ENCODE results near the gene DTNA. TPM values are rescaled to one million over a fixed set of nuclear protein-coding genes. Genes with fewer than 3 reads are reported as not detected.
"Not testable (repeated sequence)": the region's sequence is repeated elsewhere in the genome, so short reads cannot be mapped to it uniquely, and the experiment has no call there.

DTNA gene
- total RNA-seq, 1 experiment from 2014 or later, result not detected

DNA sequence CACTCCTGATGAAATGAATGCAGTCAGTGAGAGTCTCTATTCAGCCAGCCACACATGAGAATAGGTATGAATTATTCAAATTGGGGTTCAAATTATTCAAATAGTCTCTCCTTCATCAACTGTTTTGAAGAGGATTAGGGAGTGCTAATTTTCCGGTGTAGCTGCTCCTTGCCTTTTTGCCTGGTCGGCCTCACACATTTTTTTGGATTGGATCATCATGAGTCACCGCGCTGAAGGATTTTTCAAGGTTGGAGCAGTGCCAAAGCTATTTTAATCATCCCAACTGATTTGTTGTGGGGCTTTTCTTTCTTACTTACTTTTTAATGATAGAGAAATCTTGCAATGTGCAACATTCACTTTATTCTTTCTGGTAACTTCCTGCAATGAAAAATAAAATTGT, 2.4 kb upstream of the DTNA start:
- CTCF ChIA-PET, result interaction anchor here (0.5 to 4.7 kb wide), 5 partner anchors 12 to 1993 kb away, joined by 3 to 62 read pairs (median 3); no protein-coding TSS in a partner anchor
- BruUV-seq (replicated peaks), result no TSS peak
- POLR2A ChIA-PET, result interaction anchor here (0.6 to 4.3 kb wide), 4 partner anchors 21 to 76 kb away, joined by 3 to 32 read pairs (median 4); no protein-coding TSS in a partner anchor
- no peaks in the 10 kb centered on the region for H3K27me3 Mint-ChIP-seq (ENCODE audit: insufficient read depth, unreplicated experiment)
- peak; percentile 95 for DNase-seq (ENCODE audit: unreplicated experiment)
- peaks cover 19% of the 10 kb centered on the region for H3K4me1 Mint-ChIP-seq (ENCODE audit: insufficient read depth, unreplicated experiment)
- TF ChIP-seq, protein P1, sequence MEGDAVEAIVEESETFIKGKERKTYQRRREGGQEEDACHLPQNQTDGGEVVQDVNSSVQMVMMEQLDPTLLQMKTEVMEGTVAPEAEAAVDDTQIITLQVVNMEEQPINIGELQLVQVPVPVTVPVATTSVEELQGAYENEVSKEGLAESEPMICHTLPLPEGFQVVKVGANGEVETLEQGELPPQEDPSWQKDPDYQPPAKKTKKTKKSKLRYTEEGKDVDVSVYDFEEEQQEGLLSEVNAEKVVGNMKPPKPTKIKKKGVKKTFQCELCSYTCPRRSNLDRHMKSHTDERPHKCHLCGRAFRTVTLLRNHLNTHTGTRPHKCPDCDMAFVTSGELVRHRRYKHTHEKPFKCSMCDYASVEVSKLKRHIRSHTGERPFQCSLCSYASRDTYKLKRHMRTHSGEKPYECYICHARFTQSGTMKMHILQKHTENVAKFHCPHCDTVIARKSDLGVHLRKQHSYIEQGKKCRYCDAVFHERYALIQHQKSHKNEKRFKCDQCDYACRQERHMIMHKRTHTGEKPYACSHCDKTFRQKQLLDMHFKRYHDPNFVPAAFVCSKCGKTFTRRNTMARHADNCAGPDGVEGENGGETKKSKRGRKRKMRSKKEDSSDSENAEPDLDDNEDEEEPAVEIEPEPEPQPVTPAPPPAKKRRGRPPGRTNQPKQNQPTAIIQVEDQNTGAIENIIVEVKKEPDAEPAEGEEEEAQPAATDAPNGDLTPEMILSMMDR (IDR thresholded peaks at IDR 0.05; ENCODE audit: unreplicated experiment), result no peak
- H3K36me3 Mint-ChIP-seq (ENCODE audit: insufficient read depth, unreplicated experiment), result peaks cover 7% of the 10 kb centered on the region
- H3K9me3 Mint-ChIP-seq (ENCODE audit: unreplicated experiment), result no peaks in the 10 kb centered on the region
- no peak overlapping the region for H3K4me3 Mint-ChIP-seq (ENCODE audit: unreplicated experiment)
- intact Hi-C loops (cut with micrococcal nuclease), result loop anchor here (5.0 kb wide), 3 partner anchors 45 to 105 kb away; no protein-coding TSS in a partner anchor
- H3K27ac Mint-ChIP-seq (ENCODE audit: low read depth, unreplicated experiment), result peak overlapping the region; percentile 29

DNA sequence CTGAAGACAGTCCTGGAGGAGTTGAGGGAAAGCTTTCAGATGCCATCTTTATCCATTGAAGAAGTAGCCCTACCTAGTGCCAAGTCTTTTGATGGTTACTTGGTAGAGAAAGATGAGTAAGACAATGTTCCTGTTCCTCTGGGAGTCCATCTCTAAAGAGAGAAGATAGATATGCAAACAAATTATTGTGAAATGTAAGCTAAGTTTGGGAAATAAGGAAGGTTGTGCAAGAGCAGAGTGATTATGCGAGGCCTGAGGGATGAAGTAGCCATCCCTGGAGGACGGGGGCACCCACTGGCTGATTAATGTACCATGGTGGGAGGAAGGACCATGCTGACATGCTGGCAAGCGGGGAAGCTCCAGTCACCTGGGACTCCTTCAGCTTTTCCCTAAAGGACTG, 994 bp upstream of the DTNA start:
- CTCF ChIA-PET, result interaction anchor here (0.7 to 4.7 kb wide), 4 partner anchors 11 to 618 kb away, joined by 3 to 62 read pairs (median 4); no protein-coding TSS in a partner anchor

DNA sequence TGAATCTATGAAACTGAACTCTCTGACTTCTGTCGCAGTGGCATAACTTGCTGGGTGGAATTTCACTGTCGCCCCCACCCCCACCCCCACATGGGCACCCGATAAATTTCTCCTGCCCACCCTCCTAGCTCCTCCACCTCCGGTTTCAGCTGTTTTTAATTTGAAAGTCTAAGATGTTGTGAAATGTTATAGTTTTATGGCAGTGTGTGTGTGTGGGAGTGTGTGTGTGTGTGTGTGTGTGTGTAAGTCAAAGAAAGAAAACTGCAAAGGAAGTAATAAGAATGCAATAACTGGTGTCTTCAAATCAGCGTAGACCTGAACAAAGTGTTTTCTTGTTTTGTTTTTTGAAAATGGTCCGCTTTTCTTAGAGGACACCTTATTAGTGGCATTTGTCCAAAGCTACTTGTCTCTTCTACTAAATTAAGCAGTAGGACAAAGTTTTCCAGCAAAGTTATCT, 388 bp downstream of the DTNA start:
- Mint-ChIP-seq H3K27ac (ENCODE audit: low read depth, unreplicated experiment) (peak overlapping the region; percentile 3), H3K4me3 (ENCODE audit: unreplicated experiment) (no peak overlapping the region), H3K36me3 (ENCODE audit: insufficient read depth, unreplicated experiment) (peaks cover 7% of the 10 kb centered on the region), H3K27me3 (ENCODE audit: insufficient read depth, unreplicated experiment) (no peaks in the 10 kb centered on the region), H3K4me1 (ENCODE audit: insufficient read depth, unreplicated experiment) (peaks cover 19% of the 10 kb centered on the region), H3K9me3 (ENCODE audit: unreplicated experiment) (no peaks in the 10 kb centered on the region)
- no TSS peak for BruUV-seq (replicated peaks)
- CTCF ChIA-PET, result interaction anchor here (0.5 to 4.7 kb wide), 6 partner anchors 18 to 80 kb away, joined by 3 to 62 read pairs (median 6); no protein-coding TSS in a partner anchor
- intact Hi-C loops (cut with micrococcal nuclease), result no loop called here
- POLR2A ChIA-PET, result interaction anchor here (0.7 to 4.3 kb wide), 6 partner anchors 11 to 787 kb away, joined by 3 to 32 read pairs (median 6); no protein-coding TSS in a partner anchor
- TF ChIP-seq, protein P1 (IDR thresholded peaks at IDR 0.05; ENCODE audit: unreplicated experiment), result no peak
- no peak for DNase-seq (ENCODE audit: unreplicated experiment)

More for the DNA sequence above, 994 bp upstream of the DTNA start:
- POLR2A ChIA-PET, result interaction anchor here (0.8 to 4.3 kb wide), 7 partner anchors 9 to 788 kb away, joined by 3 to 32 read pairs (median 3); no protein-coding TSS in a partner anchor
- H3K4me3 Mint-ChIP-seq (ENCODE audit: unreplicated experiment), result peak overlapping the region; percentile 25
- H3K36me3 Mint-ChIP-seq (ENCODE audit: insufficient read depth, unreplicated experiment), result peaks cover 7% of the 10 kb centered on the region
- peak overlapping the region; percentile 3 for H3K27ac Mint-ChIP-seq (ENCODE audit: low read depth, unreplicated experiment)
- DNase-seq (ENCODE audit: unreplicated experiment), result peak; percentile 91
- no peaks in the 10 kb centered on the region for H3K27me3 Mint-ChIP-seq (ENCODE audit: insufficient read depth, unreplicated experiment)
- intact Hi-C loops (cut with micrococcal nuclease), result loop anchor here (5.0 kb wide), 3 partner anchors 47 to 107 kb away; no protein-coding TSS in a partner anchor
- H3K4me1 Mint-ChIP-seq (ENCODE audit: insufficient read depth, unreplicated experiment), result peaks cover 19% of the 10 kb centered on the region
- no peaks in the 10 kb centered on the region for H3K9me3 Mint-ChIP-seq (ENCODE audit: unreplicated experiment)
- TF ChIP-seq, protein P1 (IDR thresholded peaks at IDR 0.05; ENCODE audit: unreplicated experiment), result no peak
- BruUV-seq (replicated peaks), result no TSS peak

DNA sequence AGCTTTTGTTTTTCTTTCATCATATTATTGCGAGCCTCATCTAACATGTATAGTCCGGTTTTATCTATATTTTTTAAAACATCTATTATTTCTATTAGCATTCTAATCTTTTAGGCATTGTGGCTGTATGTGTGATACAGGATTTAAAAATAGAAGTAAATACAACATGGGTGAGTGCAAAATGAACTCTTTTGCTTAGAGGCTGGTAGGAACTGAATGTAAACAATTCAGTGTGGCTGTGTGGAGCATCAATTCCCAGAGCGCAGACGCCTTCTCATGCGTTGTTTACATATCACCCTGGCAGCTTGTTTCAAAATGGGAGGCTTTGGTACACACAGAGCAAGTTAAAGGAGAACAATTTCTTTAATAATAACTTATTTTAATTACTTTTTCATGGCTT, 836 bp downstream of the DTNA start:
- H3K36me3 Mint-ChIP-seq (ENCODE audit: insufficient read depth, unreplicated experiment), result peaks cover 7% of the 10 kb centered on the region
- TF ChIP-seq, protein P1 (IDR thresholded peaks at IDR 0.05; ENCODE audit: unreplicated experiment), result no peak
- ChIA-PET CTCF (interaction anchor here (0.5 to 4.7 kb wide), 5 partner anchors 19 to 79 kb away, joined by 3 to 62 read pairs (median 6); no protein-coding TSS in a partner anchor), POLR2A (interaction anchor here (1.4 to 4.3 kb wide), 4 partner anchors 10 to 51 kb away, joined by 5 to 32 read pairs (median 12); no protein-coding TSS in a partner anchor)
- intact Hi-C loops (cut with micrococcal nuclease), result no loop called here
- BruUV-seq (replicated peaks), result no TSS peak
- no peaks in the 10 kb centered on the region for H3K9me3 Mint-ChIP-seq (ENCODE audit: unreplicated experiment)
- H3K27ac Mint-ChIP-seq (ENCODE audit: low read depth, unreplicated experiment), result no peak overlapping the region
- no peak overlapping the region for H3K4me3 Mint-ChIP-seq (ENCODE audit: unreplicated experiment)
- peaks cover 19% of the 10 kb centered on the region for H3K4me1 Mint-ChIP-seq (ENCODE audit: insufficient read depth, unreplicated experiment)
- DNase-seq (ENCODE audit: unreplicated experiment), result no peak
- H3K27me3 Mint-ChIP-seq (ENCODE audit: insufficient read depth, unreplicated experiment), result no peaks in the 10 kb centered on the region

DNA sequence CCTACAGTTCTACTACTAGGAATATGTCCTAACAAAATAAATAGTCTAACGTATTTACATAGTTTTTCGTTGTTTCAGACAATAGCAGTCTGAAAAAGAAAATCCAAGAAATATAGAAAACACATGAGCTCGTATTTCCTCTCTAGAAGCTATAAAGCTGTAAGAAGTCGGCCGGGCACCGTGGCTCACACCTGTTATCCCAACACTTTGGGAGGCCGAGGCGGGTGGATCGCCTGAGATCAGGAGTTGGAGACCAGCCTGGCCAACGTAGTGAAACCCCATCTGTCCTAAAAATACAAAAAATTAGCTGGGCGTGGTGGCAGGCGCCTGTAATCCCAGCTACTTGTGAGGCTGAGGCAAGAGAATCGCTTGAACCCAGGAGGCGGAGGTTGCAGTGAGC, 6.0 kb downstream of the DTNA start:
- H3K27ac Mint-ChIP-seq (ENCODE audit: low read depth, unreplicated experiment); H3K36me3 Mint-ChIP-seq (ENCODE audit: insufficient read depth, unreplicated experiment); H3K4me3 Mint-ChIP-seq (ENCODE audit: unreplicated experiment); BruUV-seq (replicated peaks); H3K27me3 Mint-ChIP-seq (ENCODE audit: insufficient read depth, unreplicated experiment); DNase-seq (ENCODE audit: unreplicated experiment); H3K4me1 Mint-ChIP-seq (ENCODE audit: insufficient read depth, unreplicated experiment); POLR2A ChIA-PET; intact Hi-C loops (cut with micrococcal nuclease); H3K9me3 Mint-ChIP-seq (ENCODE audit: unreplicated experiment): not testable (repeated sequence)
- CTCF ChIA-PET, result interaction anchor here (1.8 to 2.4 kb wide), 3 partner anchors 14 to 55 kb away, joined by 6 to 11 read pairs (median 6); no protein-coding TSS in a partner anchor
